H9 (cell line): ENCODE measurements around the gene MC1R. TPM values are rescaled to one million over a fixed set of nuclear protein-coding genes. Genes with fewer than 3 reads are reported as not detected.
"Not testable (repeated sequence)": the region's sequence is repeated elsewhere in the genome, so short reads cannot be mapped to it uniquely, and the experiment has no call there.

ENCODE experiments used
- DNase-seq: peaks from one replicate; pipeline ENCODE4 v3.0.0-alpha.2; 2017
- H2AFZ ChIP-seq: one replicate; pipeline ENCODE4 v1.6.1; 2013; ENCODE audit warnings: mild to moderate bottlenecking, low read length, control low read depth, moderate library complexity
- H2AK5ac ChIP-seq: 2 replicates; pipeline ENCODE4 v1.6.1; 2013; ENCODE audit warnings: low read length, control low read depth, mixed read lengths; ENCODE audit not compliant: insufficient read length
- H2BK120ac ChIP-seq: one replicate; pipeline ENCODE4 v1.6.1; 2013; ENCODE audit warnings: low read depth, mild to moderate bottlenecking, low read length, control low read depth, inconsistent platforms; ENCODE audit not compliant: poor library complexity, severe bottlenecking
- H2BK12ac ChIP-seq: 2 replicates; pipeline ENCODE4 v1.6.1; 2013; ENCODE audit warnings: low read length, control low read depth, mixed read lengths, low read depth; ENCODE audit not compliant: insufficient read length
- H2BK15ac ChIP-seq: 2 replicates; pipeline ENCODE4 v1.6.1; 2013; ENCODE audit warnings: low read depth, low read length, control low read depth
- H2BK20ac ChIP-seq: one replicate; pipeline ENCODE4 v1.6.1; 2013; ENCODE audit warnings: low read depth, mild to moderate bottlenecking, low read length, control low read depth, inconsistent platforms; ENCODE audit not compliant: poor library complexity, severe bottlenecking
- H2BK5ac ChIP-seq: 2 replicates; pipeline ENCODE4 v1.6.1; 2013; ENCODE audit warnings: low read length, control low read depth, mixed read lengths; ENCODE audit not compliant: insufficient read length
- H3K14ac ChIP-seq: 2 replicates; pipeline ENCODE4 v1.6.1; 2013; ENCODE audit warnings: low read length, control low read depth; ENCODE audit not compliant: insufficient read depth
- H3K18ac ChIP-seq: 2 replicates; pipeline ENCODE4 v1.6.1; 2013; ENCODE audit warnings: low read depth, mild to moderate bottlenecking, mixed read lengths, low read length, control low read depth; ENCODE audit not compliant: insufficient read length
- H3K23ac ChIP-seq: 2 replicates; pipeline ENCODE4 v1.6.1; 2013; ENCODE audit warnings: low read length, control low read depth, mixed read lengths, low read depth; ENCODE audit not compliant: insufficient read length
- H3K23me2 ChIP-seq: 2 replicates; pipeline ENCODE4 v1.6.1; 2013; ENCODE audit warnings: low read depth, mild to moderate bottlenecking, mixed read lengths, low read length, control low read depth; ENCODE audit not compliant: insufficient read length, poor library complexity, severe bottlenecking
- H3K27ac ChIP-seq: 2 replicates; pipeline ENCODE4 v1.5.1; 2013; ENCODE audit warnings: low read length, control low read depth, mixed read lengths, low read depth; ENCODE audit not compliant: insufficient read length
- H3K27me3 ChIP-seq: 2 replicates; pipeline ENCODE4 v1.6.1; 2013; ENCODE audit warnings: low read length, control low read depth, inconsistent platforms; ENCODE audit not compliant: insufficient read depth
- H3K4ac ChIP-seq: 2 replicates; pipeline ENCODE4 v1.6.1; 2013; ENCODE audit warnings: low read depth, mild to moderate bottlenecking, control low read depth, inconsistent platforms, low read length, moderate library complexity
- H3K4me1 ChIP-seq: 2 replicates; pipeline ENCODE4 v1.6.1; 2013; ENCODE audit warnings: low read length, control low read depth, inconsistent platforms; ENCODE audit not compliant: insufficient read depth
- H3K4me2 ChIP-seq: 2 replicates; pipeline ENCODE4 v1.6.1; 2013; ENCODE audit warnings: low read length, control low read depth, mixed read lengths; ENCODE audit not compliant: insufficient read length, insufficient read depth
- H3K56ac ChIP-seq: 2 replicates; pipeline ENCODE4 v1.6.1; 2013; ENCODE audit warnings: low read depth, mild to moderate bottlenecking, mixed read lengths, low read length, control low read depth; ENCODE audit not compliant: insufficient read length
- H3K79me1 ChIP-seq: 2 replicates; pipeline ENCODE4 v1.6.1; 2013; ENCODE audit warnings: low read depth, mild to moderate bottlenecking, moderate library complexity, low read length, control low read depth, inconsistent platforms; ENCODE audit not compliant: insufficient read depth, poor library complexity, severe bottlenecking
- H3K79me2 ChIP-seq: 2 replicates; pipeline ENCODE4 v1.6.1; 2013; ENCODE audit warnings: low read length, control low read depth, inconsistent platforms; ENCODE audit not compliant: insufficient read depth
- H3K9ac ChIP-seq: 2 replicates; pipeline ENCODE4 v1.6.1; 2013; ENCODE audit warnings: low read length, control low read depth, mixed read lengths; ENCODE audit not compliant: insufficient read length; ENCODE audit errors: extremely low read depth
- H3K9me3 ChIP-seq: one replicate; pipeline ENCODE4 v1.6.1; 2013; ENCODE audit warnings: low read depth, low read length, inconsistent platforms; ENCODE audit not compliant: control insufficient read depth
- H3T11ph ChIP-seq: one replicate; pipeline ENCODE4 v1.6.1; 2013; ENCODE audit warnings: mild to moderate bottlenecking, low read length, control low read depth, inconsistent platforms
- H4K20me1 ChIP-seq: one replicate; pipeline ENCODE4 v1.6.1; 2013; ENCODE audit not compliant: control insufficient read depth, insufficient read length, insufficient read depth
- H4K5ac ChIP-seq: 2 replicates; pipeline ENCODE4 v1.6.1; 2013; ENCODE audit warnings: low read depth, mild to moderate bottlenecking, mixed read lengths, low read length, control low read depth; ENCODE audit not compliant: insufficient read length
- H4K8ac ChIP-seq: replicated peaks from 2 replicates; pipeline ENCODE4 v1.6.1; 2013; ENCODE audit warnings: low read length, control low read depth, mixed read lengths, low read depth; ENCODE audit not compliant: insufficient read length
- H4K91ac ChIP-seq: 2 replicates; pipeline ENCODE4 v1.6.1; 2013; ENCODE audit warnings: low read depth, mild to moderate bottlenecking, moderate library complexity, mixed read lengths, low read length, control low read depth; ENCODE audit not compliant: insufficient read length
- H3K27ac Mint-ChIP-seq, 3 experiments: 2 replicates in 2 of 3; 3 replicates in 1 of 3; pipeline ENCODE4 v1.8.0; 2020 to 2021; ENCODE audit warnings: mixed read lengths in 3 of 3, mild to moderate bottlenecking in 1 of 3, moderate library complexity in 1 of 3
- H3K27me3 Mint-ChIP-seq: 2 replicates; pipeline ENCODE4 v1.8.0; 2021; ENCODE audit warnings: low read depth, mild to moderate bottlenecking, moderate library complexity, mixed read lengths
- H3K36me3 Mint-ChIP-seq, 3 experiments: 2 replicates in 2 of 3; 3 replicates in 1 of 3; pipeline ENCODE4 v1.8.0; 2020 to 2021; ENCODE audit warnings: low read depth in 3 of 3, mixed read lengths in 3 of 3; ENCODE audit not compliant: insufficient read depth in 1 of 3
- H3K4me1 Mint-ChIP-seq, 2 experiments: 2 replicates each; pipeline ENCODE4 v1.8.0; 2020; ENCODE audit warnings: mixed read lengths in 2 of 2
- H3K4me3 Mint-ChIP-seq, 2 experiments: 2 replicates in 1 of 2; 3 replicates in 1 of 2; pipeline ENCODE4 v1.8.0; 2020 to 2021; ENCODE audit warnings: mild to moderate bottlenecking in 2 of 2, mixed read lengths in 2 of 2, moderate library complexity in 1 of 2
- H3K9me3 Mint-ChIP-seq, 2 experiments: 2 replicates in 1 of 2; 3 replicates in 1 of 2; pipeline ENCODE4 v1.8.0; 2020; ENCODE audit warnings: mild to moderate bottlenecking in 2 of 2, mixed read lengths in 2 of 2, moderate library complexity in 1 of 2
- WGBS: extraction: QIAGEN DNeasy Blood & Tissue Kit; methylation state at CpG from one replicate; pipeline ENCODE4 v1.1.7; 2013; ENCODE audit warnings: missing lambda C conversion rate, low lambda C conversion rate, mixed read lengths; ENCODE audit not compliant: insufficient read length; ENCODE audit errors: extremely low coverage; 5-methylcytosine and 5-hydroxymethylcytosine counted together
- total RNA-seq: library from RNA; stranded (reverse); gene quantifications from 2 replicates; pipeline ENCODE4 v1.2.1, GENCODE V29; 2021
- TF ChIP-seq, protein P1 (sequence below): fragments of 200-600 bp; sonication (generic); conservative IDR thresholded peaks from 3 replicates; pipeline ENCODE4 v1.8.0; 2021; ENCODE audit warnings: antibody characterized with exemption, mild to moderate bottlenecking

Gene MC1R
- total RNA-seq, 1 experiment from 2014 or later, result 4.7 TPM

DNA sequence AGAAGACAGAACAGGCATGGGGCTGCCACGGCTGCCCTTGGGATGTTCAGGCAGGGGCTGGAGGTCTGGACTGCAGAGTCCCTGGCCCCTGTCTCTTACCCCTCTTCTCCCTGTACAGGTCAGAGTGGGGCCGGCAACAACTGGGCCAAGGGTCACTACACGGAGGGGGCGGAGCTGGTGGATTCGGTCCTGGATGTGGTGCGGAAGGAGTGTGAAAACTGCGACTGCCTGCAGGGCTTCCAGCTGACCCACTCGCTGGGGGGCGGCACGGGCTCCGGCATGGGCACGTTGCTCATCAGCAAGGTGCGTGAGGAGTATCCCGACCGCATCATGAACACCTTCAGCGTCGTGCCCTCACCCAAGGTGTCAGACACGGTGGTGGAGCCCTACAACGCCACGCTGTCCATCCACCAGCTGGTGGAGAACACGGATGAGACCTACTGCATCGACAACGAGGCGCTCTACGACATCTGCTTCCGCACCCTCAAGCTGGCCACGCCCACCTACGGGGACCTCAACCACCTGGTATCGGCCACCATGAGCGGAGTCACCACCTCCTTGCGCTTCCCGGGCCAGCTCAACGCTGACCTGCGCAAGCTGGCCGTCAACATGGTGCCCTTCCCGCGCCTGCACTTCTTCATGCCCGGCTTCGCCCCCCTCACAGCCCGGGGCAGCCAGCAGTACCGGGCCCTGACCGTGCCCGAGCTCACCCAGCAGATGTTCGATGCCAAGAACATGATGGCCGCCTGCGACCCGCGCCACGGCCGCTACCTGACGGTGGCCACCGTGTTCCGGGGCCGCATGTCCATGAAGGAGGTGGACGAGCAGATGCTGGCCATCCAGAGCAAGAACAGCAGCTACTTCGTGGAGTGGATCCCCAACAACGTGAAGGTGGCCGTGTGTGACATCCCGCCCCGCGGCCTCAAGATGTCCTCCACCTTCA, 16.2 kb downstream of the MC1R start:
- Histone ChIP-seq H3K56ac (no peak overlapping the region), H3K4me1 (no peaks in the 10 kb centered on the region), H3T11ph (no peak overlapping the region), H3K9me3 (no peaks in the 10 kb centered on the region), H2BK15ac (no peak overlapping the region), H4K5ac (no peak overlapping the region), H2BK20ac (no peak overlapping the region), H3K79me2 (no peaks in the 10 kb centered on the region), H3K27me3 (no peaks in the 10 kb centered on the region), H2BK5ac (no peak overlapping the region), H2AK5ac (no peak overlapping the region), H3K23ac (no peak overlapping the region), H3K18ac (no peak overlapping the region), H2BK120ac (no peak overlapping the region), H4K20me1 (no peaks in the 10 kb centered on the region), H4K8ac (no peak overlapping the region), H3K79me1 (no peaks in the 10 kb centered on the region), H3K14ac (no peak overlapping the region), H2AFZ (no peak overlapping the region), H3K4me2 (no peak overlapping the region), H3K27ac (no peak overlapping the region), H3K4ac (no peak overlapping the region), H4K91ac (no peak overlapping the region), H3K23me2 (no peaks in the 10 kb centered on the region), H2BK12ac (no peak overlapping the region), H3K9ac (no peak overlapping the region)
- WGBS, result no CpG with 5 or more reads among the region's 61 CpGs
- H3K9me3 Mint-ChIP-seq, result no peaks in the 10 kb centered on the region
- peaks cover 41 to 57% (median 51%) of the 10 kb centered on the region in 3 experiments for H3K36me3 Mint-ChIP-seq
- TF ChIP-seq, protein P1, sequence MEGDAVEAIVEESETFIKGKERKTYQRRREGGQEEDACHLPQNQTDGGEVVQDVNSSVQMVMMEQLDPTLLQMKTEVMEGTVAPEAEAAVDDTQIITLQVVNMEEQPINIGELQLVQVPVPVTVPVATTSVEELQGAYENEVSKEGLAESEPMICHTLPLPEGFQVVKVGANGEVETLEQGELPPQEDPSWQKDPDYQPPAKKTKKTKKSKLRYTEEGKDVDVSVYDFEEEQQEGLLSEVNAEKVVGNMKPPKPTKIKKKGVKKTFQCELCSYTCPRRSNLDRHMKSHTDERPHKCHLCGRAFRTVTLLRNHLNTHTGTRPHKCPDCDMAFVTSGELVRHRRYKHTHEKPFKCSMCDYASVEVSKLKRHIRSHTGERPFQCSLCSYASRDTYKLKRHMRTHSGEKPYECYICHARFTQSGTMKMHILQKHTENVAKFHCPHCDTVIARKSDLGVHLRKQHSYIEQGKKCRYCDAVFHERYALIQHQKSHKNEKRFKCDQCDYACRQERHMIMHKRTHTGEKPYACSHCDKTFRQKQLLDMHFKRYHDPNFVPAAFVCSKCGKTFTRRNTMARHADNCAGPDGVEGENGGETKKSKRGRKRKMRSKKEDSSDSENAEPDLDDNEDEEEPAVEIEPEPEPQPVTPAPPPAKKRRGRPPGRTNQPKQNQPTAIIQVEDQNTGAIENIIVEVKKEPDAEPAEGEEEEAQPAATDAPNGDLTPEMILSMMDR, result no peak
- DNase-seq, result no peak
- no peak overlapping the region for H3K27ac Mint-ChIP-seq
- H3K4me1 Mint-ChIP-seq, result no peaks in the 10 kb centered on the region
- H3K27me3 Mint-ChIP-seq, result peaks cover 1% of the 10 kb centered on the region; the same call in 1 of the 2 replicates
- H3K4me3 Mint-ChIP-seq, result no peak overlapping the region

DNA sequence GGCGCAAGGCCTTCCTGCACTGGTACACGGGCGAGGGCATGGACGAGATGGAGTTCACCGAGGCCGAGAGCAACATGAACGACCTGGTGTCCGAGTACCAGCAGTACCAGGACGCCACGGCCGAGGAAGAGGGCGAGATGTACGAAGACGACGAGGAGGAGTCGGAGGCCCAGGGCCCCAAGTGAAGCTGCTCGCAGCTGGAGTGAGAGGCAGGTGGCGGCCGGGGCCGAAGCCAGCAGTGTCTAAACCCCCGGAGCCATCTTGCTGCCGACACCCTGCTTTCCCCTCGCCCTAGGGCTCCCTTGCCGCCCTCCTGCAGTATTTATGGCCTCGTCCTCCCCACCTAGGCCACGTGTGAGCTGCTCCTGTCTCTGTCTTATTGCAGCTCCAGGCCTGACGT, 17.0 kb downstream of the MC1R start:
- not testable (repeated sequence) for H3K79me2 ChIP-seq, H3K4me1 ChIP-seq, H3K14ac ChIP-seq, H3K4me3 Mint-ChIP-seq, DNase-seq, H2BK120ac ChIP-seq, H4K20me1 ChIP-seq, H2BK5ac ChIP-seq, H3K9me3 Mint-ChIP-seq, H3K4me1 Mint-ChIP-seq, H2BK20ac ChIP-seq, H3K23ac ChIP-seq, H2AK5ac ChIP-seq, H4K5ac ChIP-seq, H3K4ac ChIP-seq, H3K56ac ChIP-seq, H3T11ph ChIP-seq, H3K27me3 Mint-ChIP-seq, H3K9ac ChIP-seq, H3K79me1 ChIP-seq, H4K91ac ChIP-seq, H3K27me3 ChIP-seq, H3K27ac ChIP-seq, H2BK15ac ChIP-seq, H3K4me2 ChIP-seq, H2AFZ ChIP-seq, H3K9me3 ChIP-seq, H4K8ac ChIP-seq, H2BK12ac ChIP-seq, H3K23me2 ChIP-seq, H3K18ac ChIP-seq
- Mint-ChIP-seq H3K27ac (peak overlapping the region in 1 of 3 experiments; percentile 52; a peak in 1 of 7 replicates), H3K36me3 (peaks cover 39 to 52% (median 48%) of the 10 kb centered on the region in 3 experiments)
- no CpG with 5 or more reads among the region's 27 CpGs for WGBS
